NCI-H2029 treated with DMSO at 0.1 percent for 48 hours (cell line): ENCODE measurements around the gene TPK1.
"Not testable (repeated sequence)": the region's sequence is repeated elsewhere in the genome, so short reads cannot be mapped to it uniquely, and the experiment has no call there.

ENCODE experiments used
- DNase-seq: peaks from one replicate; lab custom pipeline; 2025; lab: John Stamatoyannopoulos, UW

Gene TPK1

DNA sequence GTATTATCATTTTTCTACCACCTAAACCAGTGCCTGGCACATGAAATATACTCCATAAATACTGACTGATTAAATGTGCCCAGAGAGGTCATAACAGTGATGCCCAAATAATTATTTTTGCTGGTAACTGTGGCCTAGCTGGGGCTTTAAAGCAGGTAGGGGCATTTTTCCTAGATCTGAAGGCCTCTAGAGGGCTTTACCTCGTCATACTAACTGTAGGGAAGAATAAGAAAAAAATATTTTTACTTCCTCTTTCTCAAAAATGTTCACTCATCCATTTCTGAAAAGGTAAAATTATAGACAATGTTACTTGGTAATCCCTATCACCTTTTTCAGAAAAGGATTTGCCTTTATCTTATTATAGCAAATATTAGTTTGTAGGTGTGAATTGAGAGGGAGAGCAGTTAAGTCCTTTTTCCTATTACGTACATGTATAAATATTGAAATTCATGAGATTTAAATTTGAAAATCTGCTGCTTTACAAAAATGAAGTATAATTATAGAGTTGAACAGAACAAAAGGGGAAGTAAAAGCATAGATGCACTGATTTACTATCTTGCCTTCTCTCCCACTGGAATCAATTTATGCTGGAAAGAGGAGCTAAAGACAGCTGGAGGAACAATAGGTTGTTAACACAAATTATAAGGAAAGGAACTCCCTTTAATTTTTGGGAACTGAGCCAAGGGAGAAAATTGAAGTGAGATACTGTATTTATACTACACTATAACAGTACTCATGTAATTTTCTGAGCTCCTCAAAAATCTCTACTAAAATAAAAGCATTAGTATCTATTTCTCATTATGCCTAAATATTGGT is 360.8 kb downstream of the TPK1 start:
- DNase-seq = no peak

DNA sequence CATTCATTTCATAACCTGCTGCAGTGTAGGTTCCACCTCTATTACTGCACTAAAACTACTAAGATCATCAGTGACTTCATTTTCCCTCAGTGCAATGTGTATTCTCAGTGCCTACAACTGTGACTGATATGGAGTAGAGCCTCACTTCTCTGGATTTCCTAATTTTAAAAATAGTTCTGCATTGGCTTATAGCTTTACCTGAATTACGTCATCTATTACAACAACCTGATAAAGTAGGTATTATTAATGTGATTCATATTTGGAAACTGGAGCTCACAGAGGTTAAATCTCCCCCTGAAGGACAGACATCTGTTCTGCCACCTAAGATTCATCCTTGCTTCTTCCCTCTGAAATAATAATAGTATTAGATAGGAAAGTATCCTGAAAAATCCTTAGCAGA is 361.5 kb downstream of the TPK1 start:
- no peak for DNase-seq

- no peak for DNase-seq
Measured at GRCh38 chr7:144473908-144474307, 361.9 kb downstream of the TPK1 start.

- no peak for DNase-seq
Measured at GRCh38 chr7:144470078-144470477, 365.8 kb downstream of the TPK1 start.

DNA sequence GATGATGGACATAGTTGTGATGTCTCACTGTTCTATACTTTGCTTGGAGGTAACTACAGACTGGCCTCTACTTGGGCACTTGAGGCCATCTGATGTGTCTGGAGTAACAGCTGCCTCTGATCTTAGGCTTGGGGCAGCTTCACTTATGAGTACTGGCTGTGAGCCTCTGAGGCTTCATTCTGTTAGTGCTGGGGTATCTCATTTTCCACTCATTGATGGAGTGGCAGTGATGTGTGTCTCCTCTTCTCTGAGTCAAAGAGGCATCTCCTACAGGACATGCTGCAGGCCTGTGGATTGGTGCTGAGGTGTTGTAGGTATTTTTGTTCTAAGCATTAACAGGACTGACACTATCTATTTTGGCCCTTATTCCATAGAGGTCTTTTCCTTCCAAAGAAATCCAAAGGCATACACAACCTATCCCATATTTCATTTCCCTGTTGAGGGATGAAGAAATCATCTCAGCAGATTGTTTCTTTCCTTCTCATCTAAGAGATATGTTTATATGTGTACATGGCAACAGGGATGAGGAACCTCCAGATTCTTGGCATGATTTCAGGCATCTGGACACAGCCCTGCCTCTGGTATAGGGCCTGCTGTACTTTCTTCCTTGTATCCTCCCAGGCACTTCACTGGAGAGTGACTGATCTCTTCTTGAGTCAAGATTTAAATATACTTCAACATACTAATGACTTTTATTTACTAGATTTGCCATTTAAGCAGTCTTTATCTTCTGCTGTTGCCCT is 366.7 kb downstream of the TPK1 start:
- no peak for DNase-seq

DNA sequence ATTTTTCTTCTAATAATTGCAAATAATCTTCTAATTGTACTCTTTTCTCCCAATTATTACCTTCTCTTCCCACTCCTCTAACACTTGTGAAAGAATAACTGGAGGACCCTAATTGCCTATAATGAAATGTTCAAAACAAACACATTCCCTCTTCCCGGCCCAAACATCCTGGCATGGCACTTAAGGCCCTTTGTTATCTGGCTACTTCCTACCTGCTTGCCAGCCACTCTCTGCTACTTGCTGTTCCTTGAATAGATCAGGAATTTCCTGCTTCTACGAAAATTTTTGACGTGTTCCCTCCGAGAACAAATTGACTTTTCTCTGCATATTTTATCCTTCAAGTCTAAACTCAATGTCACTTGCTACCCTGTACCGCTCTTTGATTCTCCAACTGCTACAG is 376.2 kb downstream of the TPK1 start:
- DNase-seq = no peak

DNA sequence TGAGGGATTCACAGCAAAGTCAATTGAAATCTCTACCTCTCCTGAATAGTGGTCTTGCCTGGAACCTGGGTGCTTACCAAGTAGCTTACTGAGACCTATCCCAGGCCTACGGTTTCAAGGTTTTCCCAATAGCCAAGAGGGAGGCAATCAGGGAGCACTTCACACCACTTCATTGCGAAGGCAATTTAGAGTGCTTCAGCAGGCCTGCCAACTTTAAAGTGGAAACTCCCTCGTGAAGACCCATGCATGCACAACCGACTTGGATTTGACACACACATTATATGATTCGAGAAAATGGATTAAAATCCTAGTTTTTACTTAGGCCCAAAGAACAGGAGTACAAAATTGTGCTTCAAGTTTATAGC is 380.8 kb downstream of the TPK1 start:
- no peak for DNase-seq

DNA sequence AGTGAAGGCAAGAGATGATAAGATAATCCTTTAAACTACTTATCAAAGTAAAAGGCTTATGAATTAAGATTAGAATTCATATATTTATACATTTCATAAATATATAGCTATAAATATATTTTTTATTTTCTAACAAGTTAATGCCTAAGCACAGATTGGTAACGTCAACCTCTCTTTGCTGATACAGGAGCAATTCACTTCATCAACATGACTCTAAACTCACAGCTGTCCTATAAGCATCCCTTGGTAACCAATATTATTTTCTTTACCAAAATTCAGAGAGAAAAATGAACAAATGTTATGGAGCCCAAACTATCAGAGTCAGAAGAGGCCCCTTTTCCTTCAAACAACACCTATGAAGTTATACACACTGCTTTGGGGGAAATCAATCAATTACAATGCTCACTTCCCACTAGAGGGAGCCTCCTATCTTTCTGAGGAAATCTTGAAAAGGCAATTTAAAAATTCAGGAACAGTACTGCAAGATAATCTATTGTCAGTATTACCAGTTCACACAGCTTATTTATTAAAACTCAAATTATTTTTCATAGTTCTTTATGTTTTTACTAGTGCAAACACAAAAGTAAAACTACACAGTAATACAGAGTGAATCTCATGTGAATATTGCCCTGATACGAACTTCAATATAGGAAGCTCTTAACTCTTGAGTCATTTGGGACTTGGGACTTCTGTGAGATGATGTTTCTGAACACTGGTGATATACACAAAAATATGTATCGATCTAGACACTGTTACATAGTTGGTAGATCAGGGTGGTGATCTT is 381.4 kb downstream of the TPK1 start:
- no peak for DNase-seq

DNA sequence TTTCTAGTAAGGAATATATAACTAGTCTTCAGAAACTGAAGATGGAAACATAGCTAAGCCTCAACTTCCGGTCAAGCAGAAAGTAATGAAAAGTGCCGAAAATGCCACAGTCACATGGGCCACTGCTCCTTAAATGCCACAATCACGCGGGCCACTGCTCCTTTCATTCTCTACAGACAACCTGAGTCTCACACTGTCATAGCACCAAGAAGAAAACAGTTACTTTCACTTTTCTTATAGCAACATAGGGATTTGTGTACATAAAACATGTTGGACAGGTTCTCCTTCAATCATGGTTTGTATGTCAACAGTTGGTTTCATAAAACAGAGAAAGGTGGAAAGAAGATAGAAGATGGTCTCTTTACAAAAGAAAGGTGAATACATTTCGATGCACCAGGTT is 383.8 kb downstream of the TPK1 start:
- no peak for DNase-seq

GRCh38 chr7:144445590-144445989 is 390.3 kb downstream of the TPK1 start:
- DNase-seq = no peak

GRCh38 chr7:144439717-144440205 is 396.1 kb downstream of the TPK1 start:
- DNase-seq = no peak

GRCh38 chr7:144438759-144439158 is 397.1 kb downstream of the TPK1 start:
- no peak for DNase-seq

DNA sequence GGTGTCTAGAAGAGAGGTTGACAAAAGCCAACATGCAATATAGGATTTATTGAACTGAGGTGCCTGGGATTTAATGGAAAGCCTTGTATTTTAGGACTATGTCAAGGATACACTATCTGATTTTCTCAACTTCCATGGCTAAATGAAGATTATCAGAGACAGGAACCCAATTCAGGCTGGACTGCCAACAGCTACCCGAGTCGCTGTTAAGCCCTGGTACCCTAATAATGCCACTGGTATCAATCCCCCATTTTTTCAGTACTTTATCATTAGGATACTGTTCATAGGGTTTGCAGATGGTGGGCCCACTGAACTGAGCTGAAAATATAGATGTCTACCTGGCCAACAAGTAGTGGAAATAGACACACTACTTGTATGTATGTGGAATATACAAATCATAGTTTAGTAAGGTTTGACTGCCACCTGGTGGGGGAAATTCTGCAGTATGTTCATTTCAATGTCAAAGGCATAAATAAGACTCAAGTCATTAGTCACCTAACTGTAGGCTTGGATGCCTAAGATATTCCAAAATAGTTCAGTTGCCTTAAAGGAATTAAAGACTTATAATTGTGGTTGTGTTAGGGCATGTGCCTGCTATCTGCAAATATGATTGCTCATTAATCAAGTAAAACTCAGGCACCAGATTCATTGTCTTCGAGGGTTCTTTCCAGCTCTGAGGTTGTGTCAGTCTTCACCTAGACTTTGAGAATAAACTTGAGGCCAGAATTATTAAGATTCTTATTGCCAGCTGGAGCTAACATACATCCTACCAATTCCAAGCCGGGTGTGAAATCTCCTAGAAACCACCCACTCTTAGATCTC is 398.3 kb downstream of the TPK1 start:
- DNase-seq = no peak

DNA sequence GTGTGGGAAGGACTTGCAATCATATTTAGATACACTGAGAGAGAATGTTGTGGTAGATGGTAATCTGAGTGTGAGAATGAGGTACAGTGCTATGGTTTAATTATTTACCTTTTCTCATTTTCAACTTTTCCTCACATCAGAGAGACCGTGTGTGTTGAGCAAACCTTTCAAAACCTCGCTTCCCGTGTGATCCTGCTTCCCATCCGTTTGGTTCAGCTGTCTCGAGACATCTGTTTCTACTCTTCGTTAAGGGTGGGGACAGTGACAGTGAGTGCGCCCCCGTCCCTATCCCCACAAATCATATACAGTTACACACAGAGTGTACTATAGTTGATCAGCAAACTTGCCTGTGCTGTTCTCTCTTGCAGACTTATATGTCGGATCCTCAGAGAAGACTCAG is 399.4 kb downstream of the TPK1 start:
- DNase-seq = no peak

DNA sequence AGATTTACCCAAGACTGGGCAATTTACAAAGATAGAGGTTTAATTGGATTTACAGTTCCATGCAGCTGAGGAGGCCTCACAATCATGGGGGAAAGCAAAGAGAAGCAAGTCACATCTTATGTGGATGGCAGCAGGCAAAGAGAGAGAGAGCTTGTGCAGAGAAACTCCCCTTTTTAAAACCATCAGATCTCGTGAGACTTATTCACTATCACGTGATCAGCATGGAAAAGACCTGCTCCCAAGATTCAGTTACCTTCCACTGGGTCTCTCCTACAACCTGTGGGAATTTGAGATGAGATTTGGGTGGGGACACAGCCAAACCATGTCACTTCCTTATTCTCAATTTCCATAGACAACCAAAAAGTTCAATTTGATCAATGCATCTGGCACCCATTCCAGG is 407.4 kb downstream of the TPK1 start:
- no peak for DNase-seq

DNA sequence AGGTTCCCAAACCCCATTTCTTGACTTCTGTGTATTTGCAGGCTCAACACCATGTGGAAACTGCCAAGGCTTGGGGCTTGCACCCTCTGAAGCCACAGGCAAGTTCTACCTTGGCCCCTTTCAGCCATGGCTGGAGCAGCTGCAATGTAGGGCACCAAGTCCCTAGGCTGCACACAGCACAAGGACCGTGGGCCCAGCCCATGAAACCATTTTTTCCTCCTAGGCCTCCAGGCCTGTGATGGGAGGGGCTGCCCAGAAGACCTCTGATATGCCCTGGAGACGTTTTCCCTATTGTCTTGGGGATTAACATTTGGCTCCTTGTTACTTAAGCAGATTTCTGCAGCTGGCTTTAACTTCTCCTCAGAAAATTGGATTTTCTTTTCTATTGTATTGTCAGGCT is 408.3 kb downstream of the TPK1 start:
- DNase-seq = not testable (repeated sequence)

GRCh38 chr7:144418931-144419330 is 416.9 kb downstream of the TPK1 start:
- not testable (repeated sequence) for DNase-seq

DNA sequence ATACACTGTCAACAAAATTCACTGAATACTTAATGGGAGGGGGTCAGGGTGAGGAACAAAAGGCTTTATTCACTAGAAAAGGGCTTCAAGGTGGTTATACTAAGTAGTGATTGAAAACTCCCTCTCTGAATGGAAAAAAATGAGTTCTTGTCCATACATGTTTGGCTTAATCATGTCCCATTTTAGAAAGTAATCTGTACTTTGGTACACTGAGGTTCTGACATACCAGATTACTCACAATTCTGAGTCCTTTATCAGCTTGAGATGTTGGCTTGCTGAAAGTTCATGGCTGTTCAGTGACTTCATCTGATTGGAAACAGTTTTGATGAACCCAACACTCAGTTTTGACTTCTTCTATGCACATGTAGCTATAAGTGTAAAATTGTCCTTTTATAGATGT is 419.5 kb downstream of the TPK1 start:
- DNase-seq = no peak

DNA sequence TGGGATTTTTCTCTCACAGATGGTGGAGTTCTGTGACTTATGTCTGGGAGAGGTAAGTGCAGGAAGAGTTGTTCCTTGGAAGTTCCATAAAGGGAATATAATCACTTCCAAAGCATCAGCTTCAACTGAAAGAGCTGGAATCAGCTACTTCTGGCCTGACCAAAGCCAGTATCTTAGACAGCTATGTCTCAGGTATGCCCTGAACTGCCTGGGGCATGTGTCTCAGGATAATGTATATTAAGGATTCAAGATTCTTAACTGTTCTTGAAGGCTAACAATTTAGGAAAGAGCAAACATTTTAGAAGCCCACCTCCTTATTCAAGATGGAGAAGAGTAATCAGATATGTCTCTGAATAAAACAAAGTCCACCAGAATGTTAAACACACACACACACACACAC is 420.0 kb downstream of the TPK1 start:
- DNase-seq = no peak

GRCh38 chr7:144414815-144415214 is 421.0 kb downstream of the TPK1 start:
- DNase-seq = no peak

GRCh38 chr7:144410441-144410840 is 425.4 kb downstream of the TPK1 start:
- no peak for DNase-seq

DNA sequence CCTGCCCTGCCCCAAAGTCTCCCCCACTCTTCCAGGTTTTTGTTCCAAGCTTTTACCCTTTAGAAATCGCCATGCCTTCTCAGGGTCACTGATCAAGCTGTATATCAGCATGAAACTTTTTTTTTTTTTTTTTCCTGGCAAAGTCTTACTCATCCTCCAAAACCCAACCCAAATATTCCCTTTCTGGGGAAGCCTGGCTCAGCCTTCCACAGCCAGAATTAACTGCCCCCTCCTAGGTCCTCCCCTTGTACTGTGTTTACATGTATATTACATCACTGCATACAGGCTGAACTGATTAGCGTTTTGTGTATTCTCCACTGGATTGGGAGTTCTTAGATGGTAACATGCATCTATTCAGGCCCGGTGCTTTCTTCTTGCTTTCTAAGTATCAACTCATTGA is 427.7 kb downstream of the TPK1 start:
- no peak for DNase-seq
